Amniotic stem cell (primary cell): ENCODE results near the gene IFITM1.
A peak's percentile ranks its signal among the peaks of the same experiment; 100 is the strongest.

Source experiments
- DNase-seq: peaks from one replicate; lab custom pipeline; 2025; lab: John Stamatoyannopoulos, UW

The IFITM1 gene

DNA sequence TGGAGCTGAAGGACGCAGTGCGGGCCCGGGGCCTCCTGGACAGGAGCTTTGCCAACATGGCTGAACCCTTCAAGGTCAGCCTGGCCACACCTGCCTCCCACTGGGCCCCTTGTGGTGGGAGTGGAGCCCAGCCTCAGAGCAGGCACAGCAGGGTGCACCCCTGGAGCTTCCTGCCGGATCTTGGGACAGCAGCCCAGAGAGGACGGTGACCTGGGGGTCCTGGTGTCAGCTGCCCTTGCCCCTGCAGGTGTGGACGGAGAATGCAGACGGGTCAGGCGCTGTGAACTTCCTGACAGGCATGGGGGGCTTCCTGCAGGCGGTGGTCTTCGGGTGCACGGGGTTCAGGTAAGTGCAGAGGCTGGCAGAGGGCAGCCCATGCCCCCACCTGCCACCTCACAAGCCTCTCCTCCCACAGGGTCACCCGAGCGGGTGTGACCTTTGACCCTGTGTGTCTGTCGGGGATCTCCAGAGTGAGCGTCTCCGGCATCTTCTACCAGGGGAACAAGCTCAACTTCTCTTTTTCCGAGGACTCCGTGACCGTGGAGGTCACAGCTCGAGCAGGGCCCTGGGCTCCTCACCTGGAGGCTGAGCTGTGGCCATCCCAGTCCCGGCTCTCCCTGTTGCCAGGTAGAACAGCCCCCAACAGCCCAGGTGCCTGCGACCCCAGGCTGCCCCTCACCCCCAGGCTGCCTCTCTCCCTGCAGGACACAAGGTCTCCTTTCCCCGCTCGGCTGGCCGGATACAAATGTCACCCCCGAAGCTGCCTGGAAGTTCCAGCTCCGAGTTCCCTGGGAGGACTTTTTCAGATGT lies 19.8 kb upstream of the IFITM1 start:
- no peak for DNase-seq

DNA sequence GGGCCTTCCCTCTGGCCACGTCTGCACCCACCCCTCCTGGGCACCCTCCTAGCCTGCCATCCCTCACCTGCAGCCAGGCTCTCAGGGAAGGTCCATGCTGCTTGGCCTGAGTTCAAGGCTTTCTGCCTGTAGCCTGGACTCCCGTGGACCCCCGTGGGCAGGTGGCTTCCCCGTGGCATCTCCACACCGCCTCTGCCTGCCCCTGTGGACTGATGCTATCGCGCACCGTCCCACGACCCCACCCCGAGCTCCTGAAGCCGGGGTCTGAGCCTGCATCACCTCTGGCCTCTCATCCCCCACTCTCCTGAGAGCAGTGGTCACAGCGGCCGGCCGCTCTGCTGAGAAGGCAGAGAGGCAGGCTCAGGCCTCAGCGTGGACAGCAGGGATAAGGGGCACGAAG lies 19.1 kb upstream of the IFITM1 start:
- no peak for DNase-seq

DNA sequence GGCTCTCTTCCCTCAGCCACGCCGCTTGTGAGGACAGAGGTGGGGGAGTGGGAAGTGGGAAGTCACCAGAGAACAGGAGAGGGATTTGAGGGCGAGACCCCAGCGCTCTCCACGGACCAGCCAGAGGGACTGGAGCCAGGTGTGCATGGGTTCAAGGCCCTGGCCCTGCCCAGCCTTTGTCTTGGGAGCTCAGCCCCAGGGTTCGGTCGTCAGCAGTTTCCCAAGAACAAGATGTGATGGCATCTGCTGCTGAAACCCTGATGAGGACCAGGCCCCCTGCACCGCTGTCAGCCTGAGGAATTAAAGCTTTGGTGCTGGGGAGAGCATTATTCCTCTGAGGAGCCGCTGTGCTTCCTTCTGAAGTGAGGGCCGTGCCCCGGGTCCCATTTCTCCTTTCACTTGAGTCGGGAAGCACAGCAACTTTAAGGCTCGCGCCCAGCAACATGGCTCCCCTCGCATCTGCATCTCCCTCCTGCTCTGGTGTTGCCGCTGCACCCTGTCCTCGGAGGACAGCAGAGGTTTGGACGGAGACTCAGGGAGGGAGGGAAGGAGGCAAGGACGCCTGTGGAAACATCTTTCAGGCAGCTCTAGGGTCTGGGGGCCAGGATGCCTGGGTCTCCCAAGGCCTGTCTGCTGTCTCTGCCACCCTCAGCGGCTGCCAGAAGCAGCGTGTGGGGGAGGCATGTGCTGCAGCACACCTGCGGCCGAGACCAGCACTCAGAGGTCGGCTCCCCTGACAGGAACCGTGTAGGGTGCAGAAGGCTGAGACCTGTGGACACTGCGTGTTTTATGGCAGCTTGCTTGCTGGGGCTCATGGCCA lies 18.3 kb upstream of the IFITM1 start:
- no peak for DNase-seq

DNA sequence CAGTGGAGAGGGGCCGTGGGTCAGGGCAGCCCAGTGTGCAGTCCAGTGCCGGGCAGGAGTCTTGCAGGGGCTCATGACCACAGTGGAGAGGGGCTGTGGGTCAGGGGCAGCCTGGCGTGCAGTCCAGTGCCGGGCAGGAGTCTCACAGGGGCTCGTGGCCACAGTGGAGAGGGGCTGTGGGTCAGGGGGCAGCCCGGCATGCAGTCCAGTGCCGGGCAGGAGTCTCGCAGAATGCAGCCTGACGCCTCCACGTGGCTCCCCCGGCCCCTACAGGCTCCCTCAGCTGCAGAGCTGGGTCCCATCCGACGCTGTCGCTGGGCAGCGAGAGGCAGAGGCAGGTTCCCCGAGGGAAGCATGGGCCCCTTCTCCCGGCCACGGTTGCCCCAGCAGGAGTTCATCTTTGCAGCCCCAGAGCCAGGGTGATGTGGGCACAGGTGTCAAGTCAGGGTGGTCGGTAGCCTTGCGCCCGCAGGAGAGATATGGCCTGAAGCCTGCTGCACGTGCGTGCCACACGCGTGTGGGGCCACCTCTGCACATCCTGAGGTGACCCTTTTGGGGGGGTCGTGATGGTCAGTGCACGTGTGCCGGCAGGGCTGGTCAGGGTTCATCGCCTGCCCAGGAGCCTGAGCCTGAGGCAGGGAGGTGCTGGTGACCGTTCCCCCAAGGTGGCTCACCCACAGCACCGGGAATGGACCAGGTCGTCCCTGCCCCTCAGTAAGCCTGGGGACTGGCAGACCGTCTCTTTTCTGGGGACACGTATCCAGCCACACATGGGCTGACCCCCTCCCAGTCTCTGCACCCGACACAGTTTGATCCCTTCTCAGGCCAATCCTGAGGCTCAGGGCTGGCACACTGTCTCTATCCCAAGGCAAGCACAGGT lies 17.4 kb upstream of the IFITM1 start:
- DNase-seq = no peak

DNA sequence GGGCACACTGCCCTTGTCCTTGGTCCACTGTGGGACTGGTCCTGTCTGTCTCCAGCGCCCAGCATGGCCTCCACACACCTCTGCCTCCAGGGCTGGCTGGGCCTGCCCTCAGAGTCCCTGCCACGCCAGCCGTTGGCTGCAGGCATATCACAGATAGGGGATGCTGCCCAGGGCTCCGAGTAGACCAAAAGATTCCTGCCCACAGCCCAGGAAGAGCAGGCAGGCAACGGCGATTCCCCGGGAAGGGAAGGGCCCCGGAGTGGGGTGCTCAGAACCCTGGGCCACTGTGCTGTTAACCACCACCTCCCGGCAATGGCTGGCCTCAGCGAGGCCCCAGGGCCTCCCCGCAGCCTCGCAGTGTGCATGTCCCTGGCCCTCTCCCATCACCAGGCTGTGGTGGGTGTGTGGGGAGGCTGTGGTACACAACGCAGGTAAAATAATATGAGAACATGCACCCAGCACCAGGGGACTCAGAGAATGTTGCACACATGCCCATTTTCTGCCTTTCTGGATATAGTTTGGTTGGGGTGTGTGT lies 16.7 kb upstream of the IFITM1 start:
- no peak for DNase-seq

DNA sequence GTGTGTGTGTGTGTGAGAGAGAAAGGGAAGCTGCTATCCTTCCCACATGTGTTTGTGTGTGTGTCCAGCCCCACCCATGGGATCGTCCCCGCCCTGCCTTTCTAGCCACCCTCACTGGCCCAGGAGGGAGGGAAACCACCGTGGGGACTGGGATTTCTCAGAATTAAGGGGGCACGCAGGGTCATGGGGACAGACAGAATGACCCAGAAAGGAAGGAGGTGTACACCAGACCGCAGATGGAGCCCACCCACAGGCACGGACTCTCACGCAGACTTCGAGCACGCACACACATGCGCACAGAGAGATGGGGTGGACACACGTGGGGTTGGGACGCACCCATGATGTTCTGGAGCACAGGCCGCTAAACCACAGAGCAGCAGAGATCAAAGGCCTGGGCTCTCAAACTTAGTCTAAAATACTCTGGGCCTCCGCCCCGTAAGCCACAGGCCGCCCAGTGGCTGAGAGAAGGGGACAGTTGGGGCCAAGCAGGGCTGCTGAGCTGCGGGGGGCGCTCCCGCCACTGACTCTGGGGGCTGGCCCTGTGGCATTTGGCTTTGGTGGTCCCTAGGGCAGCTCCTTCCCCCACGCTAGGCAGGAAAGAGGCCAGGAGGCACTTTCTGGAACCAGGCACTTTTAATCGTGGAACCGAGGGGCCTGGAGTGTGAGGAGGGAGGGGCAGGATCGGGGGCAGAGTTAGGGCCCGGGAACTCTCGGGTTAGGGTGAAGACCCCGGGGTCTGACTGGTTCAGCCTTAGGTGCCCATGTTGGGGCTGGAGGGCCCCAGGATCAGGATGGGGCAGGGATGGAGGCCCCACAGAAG lies 16.0 kb upstream of the IFITM1 start:
- no peak for DNase-seq

DNA sequence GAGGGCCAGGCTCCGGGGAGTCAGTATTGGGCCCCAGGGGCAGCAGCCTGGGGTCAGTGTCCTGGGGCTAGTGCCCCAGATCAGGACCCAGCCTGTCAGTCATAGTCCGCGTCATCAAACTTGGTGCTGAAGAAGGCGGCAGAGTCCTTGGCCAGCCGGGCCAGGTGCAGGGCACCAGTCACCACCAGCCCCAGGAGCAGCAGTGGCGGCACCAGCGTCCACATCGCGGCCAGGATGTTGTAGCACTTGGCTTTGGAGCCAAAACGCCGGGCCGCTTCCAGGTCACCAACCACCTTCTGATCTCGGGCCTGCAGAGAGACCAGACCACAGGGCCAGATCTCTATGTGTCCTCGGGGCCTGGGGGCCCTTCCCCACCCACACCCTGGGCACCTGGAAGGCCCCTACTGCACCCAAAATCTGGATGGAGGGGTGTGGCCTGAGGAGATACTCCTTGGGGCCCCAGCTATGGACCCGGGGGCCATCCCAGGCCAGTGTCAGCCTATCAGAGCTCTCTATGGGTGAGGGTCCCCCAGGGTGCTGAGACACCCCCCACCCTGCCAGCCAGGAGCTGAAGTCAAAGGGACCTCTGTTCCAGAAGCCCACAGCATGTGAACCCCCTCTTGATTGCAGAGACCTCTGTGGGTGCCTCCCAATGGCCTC lies 15.3 kb upstream of the IFITM1 start:
- no peak for DNase-seq

DNA sequence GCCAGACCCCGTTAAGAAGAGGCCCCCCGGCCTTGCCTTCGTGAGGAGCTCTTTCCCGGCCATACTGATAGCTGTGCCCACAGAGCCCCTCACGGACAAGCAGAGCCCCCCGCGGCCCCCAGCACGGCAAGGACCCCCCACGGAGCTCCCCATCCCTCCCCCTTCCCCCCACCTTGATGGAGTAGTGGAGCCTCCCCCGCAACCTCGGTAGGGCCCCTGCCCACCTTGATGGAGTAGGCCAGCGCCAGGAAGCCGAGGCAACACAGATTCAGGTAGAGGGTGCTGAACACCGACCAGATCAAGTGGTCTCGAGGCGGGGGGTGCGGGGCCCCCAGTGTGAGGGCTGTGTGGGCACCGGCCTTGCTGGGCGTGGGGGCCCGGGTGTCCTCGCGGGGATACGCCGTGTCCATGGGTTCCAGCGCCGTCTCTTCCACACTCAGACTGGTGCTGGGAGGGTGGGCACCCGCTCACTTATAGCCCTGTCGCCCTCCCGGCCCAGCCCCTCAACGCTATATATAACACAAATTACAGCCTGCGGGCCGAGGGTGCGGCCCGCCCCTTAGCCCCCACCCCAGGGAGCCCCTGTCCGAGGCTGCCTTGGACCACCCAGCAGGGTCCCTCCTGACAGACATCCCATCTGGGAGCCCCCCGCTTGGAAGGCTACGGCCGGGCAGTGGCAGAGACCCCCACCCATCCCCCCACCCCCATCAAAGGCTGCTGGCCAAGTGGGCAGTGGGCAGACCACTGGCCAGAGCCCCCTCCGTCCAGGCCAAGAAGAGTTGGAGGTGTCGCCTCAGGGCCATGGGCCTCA lies 14.6 kb upstream of the IFITM1 start, which contains the start of gene IFITM5:
Gene IFITM5 (minus strand): TSS at position 446 of the 811 bp plus-strand sequence. CDS start 36 bp downstream, at position 410.
- no peak for DNase-seq

DNA sequence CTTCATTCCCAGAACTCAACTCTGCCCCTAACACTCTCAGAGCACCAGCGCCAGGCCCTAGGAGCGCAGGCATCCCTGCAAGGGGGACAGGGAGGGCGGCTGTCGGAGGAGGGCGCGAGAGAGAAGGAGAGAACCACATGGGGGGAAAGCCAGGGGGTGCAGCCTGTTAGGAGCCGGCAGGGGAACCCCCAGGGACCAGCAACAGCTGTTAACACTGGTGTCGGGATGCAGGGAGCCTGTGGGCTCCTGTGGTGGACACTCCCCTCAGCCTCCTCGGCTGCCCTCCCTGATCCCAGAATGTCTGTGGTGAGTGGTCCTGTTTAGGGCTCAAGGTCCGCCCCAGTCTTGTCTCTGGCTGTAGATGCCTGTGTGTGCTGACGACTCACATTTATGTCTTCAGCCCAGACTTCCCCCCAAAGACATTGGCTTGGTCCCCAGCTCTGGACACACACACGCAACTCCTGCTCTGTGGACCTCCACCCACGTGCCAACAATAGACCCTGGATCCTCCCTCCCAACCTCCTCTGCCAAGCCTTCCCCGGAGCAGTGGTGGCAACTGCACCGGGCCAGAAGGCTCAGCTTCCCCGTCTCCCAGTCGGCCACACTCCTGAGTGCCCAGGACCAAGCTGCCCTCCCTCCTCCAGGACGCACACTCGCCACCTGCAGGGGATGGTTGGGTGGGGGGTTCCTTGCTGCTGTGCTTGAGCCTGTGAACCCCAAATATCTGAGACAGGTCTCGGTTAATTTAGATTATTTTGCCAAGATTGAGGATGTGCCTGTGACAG lies 13.7 kb upstream of the IFITM1 start:
- DNase-seq = no peak

DNA sequence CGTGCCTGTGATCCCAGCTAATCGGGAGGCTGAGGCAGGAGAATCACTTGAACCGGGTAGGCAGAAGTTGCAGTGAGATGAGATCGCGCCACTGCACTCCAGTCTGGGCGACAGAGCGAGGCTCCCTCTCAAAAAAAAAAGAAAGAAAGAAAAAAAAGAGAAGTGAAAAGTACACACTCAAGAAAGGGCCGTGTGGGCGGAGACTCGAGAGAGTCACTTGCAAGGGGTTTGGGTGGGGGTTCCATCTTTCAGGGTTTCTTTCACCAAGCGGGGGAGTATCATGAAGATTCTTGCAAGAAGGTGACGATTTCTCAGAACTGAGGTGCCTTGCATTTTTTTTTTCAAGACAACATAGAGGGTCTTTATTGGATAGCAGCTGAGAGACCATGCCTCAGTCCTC lies 10.5 kb upstream of the IFITM1 start:
- no peak for DNase-seq

DNA sequence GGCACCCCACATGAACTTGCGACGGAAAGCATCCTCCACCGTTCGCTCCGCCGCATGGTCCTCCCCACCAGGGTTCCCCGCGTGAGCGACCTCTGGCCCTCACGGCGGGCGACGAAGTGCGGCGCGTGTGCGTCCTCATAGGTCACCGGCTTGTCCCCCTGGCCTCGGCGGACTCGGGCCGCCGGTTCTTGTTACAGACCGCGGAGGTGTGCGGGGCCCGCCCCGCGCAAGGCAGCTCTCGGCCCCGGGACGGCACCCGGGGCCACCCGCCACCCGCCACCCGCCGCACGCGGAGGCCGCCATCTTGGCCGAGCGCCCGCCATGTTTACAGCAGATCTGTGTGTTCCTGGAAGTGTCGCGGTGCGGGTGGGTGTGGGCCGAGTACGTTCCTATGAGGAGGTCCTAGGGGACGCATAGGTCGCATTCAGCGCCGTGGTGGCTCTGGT lies 9.8 kb upstream of the IFITM1 start:
- no peak for DNase-seq

DNA sequence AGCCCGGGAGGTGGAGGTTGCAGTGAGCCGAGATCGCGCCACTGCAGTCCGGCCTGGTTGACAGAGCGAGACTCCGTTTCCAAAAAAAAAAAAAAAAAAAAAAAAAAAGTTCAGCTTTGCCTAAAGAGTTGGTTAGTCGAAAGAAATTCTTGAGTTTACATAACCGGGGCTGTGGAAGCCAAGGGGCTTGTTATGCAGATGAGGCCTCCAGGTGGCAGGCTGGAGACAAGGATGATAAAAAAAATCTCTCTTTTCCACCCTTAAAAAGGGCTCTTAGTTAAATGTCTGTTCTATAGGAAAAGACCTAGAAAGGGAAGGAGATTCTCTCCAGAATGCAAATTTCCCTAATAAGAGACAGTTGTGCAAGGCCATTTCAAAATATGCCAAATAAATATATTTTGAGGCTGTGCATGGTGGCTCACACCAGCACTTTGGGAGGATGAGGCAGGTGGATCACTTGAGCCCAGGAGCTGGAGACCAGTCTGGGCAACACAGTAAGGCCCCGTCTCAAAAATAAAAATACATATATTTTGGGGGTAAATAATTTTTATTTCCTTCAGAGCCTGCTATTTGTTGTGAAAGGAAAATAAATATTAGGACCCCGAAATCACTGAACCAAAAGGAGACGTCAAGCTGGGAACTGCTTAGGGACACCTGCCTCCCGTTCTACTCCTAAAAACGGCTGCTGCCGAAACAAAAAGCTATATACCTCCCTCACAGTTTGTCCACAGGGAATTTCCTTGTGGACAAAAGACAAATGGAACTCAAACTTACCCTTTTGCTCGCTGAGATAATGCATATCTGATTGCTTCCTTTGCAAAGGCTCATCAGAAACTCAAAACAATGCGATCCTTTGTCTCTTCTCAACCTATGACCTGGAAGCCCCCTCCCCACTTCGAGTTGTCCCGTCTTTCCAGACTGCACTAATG lies 8.7 kb upstream of the IFITM1 start:
- DNase-seq = peak; percentile 36

DNA sequence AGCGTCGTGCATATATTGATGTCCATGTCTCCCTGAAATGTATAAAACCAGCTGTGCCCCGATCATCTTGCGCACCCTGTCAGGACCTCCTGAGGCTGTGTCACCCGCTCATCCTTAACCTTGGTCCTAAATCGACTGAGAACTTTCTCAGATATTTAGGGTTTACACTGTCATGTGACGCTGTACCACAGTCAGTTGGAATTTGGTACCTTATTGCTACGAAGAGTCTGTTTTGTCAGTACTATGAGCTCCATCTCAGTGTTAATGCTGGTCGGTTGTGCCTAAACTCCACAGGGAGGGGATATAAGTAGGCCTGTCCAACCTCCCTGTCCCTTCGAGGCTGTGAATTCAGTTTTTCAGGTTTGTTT lies 8.0 kb upstream of the IFITM1 start:
- no peak for DNase-seq

DNA sequence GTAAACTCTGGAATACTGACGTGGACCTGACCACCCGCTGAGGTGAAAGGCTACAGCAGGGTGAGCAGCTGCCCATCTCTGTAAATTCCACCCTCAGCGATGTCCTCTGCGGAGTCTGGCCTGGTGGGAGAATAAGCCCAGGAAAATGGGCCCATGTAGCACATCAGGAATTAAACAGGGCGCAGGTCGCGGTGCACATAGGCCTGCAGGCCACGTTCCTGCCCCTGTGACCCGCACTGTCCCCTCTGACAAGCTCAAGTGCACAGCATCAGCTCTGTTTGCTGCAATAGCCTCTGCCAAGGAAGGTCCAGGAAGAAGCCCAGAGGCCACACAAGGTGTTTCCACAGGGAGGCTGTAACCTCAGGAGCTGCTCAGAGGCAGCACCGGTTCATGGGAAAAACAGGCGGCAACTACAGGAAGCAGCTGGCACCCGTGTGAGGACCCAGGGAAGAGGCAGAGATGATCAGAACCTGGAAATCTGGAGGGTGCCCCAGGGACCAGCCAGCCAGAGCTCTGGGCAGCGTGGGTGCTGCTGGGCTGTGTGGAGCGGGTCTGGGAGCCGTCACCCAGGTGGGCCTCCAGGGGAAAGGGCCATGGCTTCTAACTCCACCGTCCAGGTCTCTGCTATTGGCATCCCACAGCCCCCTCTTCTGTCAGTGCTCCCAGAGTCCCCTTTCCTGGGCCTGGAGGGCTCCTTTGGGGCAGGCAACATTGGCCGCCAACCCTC lies 7.0 kb upstream of the IFITM1 start:
- DNase-seq = no peak

DNA sequence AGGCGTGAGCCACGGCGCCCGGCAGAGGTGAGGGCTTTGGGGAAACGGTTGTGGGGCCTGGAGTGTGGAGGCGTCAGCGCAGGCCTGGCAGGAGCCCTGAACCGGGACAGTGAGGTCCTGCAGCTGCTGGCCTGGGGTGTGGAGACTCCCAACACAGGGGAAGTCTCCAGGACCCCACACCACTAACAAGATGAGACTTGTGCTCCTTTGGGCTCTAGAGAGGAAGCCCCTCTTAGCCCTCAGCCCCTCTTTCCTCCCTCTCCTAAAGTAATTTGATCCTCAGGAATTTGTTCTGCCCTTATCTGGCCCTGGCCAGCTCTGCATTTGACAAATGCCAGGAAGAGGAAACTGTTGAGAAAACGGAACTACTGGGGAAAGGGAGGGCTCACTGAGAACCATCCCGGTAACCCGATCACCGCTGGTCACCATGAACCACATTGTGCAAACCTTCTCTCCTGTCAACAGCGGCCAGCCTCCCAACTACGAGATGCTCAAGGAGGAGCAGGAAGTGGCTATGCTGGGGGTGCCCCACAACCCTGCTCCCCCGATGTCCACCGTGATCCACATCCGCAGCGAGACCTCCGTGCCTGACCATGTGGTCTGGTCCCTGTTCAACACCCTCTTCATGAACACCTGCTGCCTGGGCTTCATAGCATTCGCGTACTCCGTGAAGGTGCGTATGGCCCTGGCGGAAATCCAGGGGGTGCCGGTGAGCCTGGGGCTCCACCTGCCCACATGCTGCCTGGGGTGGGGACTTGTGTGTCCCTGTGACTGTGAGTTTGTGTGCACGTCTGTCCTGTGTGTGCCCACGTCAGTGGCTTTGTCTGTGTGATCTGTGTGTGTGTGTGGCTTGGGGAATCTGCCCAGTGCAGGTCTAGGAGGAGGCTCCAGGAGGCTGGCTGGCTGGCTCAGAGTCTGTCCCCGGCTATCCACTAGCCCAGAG lies 5.8 kb upstream of the IFITM1 start, which contains the start of gene IFITM2:
Gene IFITM2 (plus strand): TSS at position 51 of the 943 bp plus-strand sequence. CDS start 377 bp downstream, at position 428.
- peak; percentile 51 for DNase-seq
